Activated CD8-positive, alpha-beta memory T cell treated with anti-CD3 and anti-CD28 coated beads for 24 hours (primary cell): ENCODE results near the gene IGF2BP3.
A peak's percentile ranks its signal among the peaks of the same experiment; 100 is the strongest.
"Not testable (repeated sequence)": the region's sequence is repeated elsewhere in the genome, so short reads cannot be mapped to it uniquely, and the experiment has no call there.

Source experiments
- DNase-seq: peaks from one replicate; pipeline ENCODE4 v3.0.0-alpha.2; 2020

The IGF2BP3 gene

DNA sequence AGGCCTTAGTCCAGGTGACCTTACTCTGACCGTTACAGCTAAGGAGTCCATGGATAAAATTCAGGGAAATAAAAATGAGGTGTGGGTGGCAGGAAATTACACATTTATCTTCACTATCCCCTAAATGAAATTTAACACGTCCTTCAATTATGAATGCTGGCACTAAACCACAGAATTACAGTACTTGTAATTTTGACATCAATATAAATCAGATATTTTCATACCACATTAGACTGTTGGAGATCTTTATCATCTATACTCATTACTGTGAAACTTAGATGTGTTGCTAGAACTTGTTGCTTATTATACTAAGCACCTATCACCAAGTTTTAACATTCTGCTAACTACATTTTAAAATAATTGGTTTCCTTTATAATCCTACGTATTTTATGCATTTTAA is 51.1 kb downstream of the IGF2BP3 start:
- no peak for DNase-seq

DNA sequence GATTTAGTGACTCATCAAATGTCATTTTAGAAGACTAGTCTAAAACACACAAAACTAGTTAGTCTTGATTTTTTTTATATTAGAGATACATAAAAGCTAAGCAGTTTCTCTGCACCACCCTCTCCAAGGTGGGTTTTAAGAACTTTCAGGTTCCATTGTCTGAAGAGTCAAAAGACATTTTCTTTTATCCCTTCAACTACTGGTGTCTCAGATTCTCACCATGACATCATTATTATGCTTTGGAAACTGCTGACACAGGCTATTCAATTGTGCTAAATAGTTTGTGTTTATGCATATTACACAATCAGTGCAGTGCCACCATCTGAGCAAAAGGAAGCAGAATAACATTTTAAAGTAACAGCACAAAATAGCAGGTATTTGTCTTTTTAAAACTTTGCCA is 52.2 kb downstream of the IGF2BP3 start:
- DNase-seq, result no peak

DNA sequence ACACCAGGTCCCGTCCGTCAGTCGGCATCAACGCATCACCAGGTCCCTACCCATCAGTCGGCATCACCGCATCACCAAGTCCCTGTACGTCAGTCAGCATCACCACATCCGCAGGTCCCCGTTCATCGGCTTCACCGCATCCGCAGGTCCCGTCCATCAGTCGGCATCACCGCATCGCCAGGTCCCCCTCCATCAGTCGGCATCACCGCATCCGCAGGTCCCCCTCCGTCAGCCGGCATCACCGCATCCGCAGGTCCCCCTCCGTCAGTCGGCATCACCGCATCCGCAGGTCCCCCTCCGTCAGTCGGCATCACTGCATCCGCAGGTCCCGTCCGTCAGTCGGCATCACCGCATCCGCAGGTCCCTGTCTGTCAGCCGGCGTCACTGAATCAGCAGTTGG is 55.1 kb downstream of the IGF2BP3 start:
- no peak for DNase-seq

DNA sequence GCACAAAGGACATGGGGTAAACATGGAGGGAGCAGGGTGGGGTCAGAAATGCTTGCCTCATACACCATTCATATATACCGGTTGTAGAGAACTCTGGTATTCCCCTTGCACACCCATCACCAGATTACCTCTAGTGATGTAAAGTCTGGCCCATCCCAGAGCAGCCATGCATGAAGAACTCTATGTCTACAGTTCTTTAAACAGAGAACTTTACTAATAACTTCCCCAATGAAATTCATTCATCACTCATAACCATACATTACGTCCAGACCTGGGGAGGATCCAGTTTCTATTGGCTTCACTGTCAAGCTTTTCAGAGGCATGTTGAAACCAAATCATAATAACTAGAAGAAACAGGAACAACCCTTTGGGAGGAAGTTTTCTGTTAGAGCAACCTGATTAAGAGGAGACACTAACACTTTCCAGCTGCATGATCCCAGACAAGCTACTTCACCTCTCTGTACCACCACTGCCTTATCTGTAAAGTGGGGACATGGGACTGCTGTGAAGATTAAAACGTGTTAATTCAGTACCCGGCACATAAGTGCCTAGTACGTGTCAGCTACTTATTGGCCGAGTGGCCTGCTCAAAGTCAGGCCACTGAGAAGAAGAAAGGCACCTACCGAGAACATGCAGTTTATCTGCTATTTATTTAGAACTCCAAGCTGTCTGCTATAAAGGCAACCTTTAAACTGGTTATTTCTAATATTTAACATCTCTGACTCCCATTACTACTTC is 59.7 kb downstream of the IGF2BP3 start:
- DNase-seq, result no peak

DNA sequence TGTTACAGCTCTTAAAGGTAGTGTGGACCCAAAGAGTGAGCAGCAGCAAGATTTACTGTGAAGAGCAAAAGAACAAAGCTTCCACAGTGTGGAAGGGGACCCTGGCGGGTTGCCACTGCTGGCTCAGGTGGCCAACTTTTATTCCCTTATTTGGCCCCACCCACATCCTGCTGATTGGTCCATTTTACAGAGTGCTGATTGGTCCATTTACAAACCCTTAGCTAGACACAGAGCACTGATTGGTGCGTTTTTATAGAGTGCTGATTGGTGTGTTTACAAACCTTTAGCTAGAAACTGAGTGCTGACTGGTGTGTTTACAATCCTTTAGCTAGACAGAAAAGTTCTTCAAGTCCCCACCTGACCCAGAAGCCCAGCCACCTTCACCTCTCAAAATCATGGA is 63.7 kb downstream of the IGF2BP3 start:
- DNase-seq, result not testable (repeated sequence)

DNA sequence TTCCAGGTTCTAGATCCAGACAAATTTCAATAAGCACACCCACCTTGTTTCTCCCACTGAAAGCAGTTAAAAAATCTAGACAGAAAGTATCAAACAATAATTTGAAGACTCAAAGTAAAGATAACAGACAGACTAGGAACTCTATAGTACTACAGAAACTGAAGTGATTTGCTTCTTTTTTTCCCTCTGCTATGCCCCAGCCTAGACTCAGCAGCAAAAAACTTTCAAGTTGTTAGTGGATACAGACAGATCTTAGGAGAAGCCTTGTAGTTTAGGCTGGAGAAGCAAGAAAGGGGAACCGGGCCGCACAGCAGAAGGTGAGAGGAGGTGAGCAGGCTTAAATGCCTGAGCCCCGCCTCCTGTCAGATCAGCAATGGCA is 65.1 kb downstream of the IGF2BP3 start:
- DNase-seq, result no peak

DNA sequence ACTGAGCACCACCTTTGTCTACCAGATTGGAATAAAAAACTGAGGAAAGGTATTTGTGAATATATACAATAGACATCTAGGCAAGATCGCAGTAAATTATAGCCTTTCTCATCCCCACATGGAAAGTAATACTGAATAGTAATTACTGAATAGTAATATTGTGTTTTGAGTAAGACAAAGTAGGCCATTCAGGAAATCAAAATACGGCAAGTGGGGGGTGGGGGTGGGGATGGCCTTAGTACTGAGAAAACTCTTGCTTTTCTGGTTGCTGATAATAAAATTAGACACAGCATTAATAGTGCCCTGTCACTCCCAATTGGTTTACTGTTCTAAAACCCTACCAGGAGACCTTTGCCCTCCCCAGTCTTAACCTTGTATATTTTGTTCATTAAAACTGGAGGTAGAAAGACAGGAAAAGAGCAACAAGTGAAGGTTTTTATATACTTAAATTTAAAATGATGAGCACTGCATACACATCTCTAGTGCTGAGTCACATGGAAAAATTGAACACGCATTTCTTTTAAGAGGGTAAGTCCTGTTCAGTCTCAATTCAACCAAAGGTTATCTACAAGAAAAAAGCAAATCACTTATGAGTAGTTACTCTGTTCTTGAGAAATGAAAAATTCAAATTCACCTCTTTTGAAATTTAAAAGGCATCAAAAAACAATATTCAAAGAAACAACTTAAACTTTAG is 65.6 kb downstream of the IGF2BP3 start:
- no peak for DNase-seq

DNA sequence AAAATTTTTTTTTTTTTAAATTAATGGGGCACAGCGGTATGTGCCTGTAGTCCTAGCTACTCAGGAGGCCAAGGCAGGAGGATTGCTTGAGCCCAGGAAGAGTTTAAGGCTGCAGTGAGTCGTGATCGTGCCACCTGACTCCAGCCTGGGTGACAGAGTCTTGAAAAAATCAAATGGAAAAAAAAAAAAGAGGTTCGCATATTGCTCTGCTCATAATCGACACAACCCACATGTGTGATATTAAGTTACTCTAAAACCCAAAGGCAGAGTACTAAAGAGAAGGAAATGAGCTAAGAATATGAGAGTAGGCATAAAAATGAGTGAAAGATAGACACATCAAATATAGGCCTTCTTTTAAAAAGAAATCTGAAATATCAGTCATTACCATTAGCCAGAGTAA is 66.3 kb downstream of the IGF2BP3 start:
- no peak for DNase-seq

DNA sequence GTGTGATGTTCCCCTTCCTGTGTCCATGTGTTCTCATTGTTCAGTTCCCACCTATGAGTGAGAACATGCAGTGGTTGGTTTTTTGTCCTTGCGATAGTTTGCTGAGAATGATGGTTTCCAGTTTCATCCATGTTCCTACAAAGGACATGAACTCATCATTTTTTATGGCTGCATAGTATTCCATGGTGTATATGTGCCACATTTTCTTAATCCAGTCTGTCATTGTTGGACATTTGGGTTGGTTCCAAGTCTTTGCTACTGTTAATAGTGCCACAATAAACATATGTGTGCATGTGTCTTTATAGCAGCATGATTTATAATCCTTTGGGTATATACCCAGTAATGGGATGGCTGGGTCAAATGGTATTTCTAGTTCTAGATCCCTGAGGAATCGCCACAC is 72.2 kb downstream of the IGF2BP3 start:
- not testable (repeated sequence) for DNase-seq

DNA sequence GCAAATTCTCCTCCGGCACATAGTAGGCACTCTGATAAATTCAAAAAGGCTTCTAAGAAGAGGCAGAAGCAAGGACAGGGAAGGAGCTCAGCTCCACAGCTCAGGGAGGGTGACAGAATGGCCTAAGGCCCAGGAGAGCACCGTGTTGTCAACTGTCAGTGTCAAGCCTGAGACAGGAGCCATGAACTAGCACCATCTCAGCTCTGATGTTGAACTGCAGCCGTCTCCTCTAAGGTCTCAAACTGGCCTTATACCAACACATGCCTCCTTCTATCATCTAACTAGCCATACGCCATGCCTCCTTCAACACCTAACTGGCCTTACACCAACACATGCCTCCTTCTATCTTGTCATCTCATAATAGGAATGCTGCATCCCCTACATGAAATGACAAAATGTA is 73.0 kb downstream of the IGF2BP3 start:
- no peak for DNase-seq

DNA sequence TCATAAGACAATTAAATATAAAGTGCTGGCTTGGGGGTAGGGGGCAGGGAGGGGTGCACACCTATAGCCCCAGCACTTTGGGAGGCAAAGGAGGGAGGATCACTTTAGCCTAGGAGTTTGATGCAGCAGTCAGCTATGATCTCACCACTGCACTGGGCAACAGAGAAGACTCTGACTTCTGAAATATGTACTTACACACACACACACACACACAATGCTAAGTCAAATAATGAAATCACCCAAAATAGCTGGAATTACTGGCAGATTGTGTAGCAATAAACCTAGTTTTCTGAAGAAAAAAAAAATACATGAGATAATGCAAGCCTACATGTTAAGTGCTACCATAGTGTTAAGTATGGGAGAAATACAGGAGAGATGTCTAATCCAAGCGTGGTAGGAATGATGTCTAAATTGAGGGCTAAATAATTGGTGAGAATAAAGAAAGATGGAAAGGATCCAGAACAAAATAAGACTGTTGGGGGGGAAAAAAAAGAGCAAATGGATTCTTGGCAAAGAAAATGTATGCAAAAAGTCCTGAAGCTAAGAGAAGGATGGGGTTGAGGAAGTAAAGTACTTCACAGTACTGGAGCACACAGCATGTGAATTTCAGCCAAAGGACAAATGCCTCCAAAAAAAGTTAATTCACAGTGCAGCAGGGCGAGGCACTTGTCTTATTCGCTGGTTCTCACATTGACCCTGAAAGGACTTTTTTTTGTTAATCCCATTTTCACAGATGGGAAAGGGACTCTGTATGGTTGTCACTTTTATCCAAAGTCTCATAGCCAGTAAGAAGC is 73.9 kb downstream of the IGF2BP3 start:
- no peak for DNase-seq

DNA sequence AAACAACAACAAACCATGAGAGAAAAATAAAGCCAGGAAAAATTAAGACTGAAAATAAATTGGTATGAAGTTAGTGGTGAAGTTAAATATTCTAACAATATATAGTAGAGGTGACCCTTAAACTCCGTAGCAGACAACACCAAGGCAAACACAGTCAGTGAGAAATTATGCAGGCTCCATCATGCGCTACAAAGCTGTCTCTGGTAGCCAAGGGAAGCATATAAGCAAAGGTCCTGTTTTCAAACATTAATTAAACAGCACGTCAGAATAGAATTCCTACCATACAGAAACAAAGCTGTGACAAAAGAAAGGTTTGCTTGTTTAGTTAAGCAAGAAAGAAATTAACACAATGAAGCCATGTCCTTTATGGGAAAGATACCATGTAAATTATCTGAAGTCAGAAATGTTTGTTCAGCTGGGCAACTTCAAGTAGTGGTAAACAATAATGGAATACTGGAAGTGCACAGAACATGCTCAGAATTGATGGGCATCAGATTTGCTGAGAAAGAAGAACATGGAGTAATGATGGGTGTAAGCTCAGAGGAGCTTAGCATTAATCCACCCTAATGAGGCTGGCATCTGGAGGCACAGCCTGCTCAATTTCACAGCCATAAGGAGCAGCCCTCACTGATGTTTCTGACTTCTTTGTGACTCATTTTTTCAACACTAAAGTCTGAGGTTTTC is 75.7 kb downstream of the IGF2BP3 start:
- DNase-seq, result no peak

DNA sequence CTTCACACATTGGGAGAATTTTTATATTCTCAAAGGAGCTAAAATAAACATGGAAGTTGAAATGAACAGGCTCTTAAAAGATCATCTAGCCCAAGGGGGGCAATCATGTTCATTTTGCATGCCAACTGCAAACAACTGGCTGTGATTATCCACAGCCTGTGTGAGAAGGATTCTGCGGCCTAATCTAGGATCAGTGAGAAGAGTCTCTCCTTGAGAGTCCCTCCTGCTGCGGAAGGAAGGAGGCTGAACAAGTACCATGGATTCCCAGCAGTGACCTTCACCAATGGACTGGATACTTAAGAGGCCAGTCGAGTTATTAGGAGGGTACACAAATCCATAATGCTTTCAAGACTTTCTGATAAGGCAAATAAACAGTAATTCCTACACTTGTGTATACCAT is 76.7 kb downstream of the IGF2BP3 start:
- no peak for DNase-seq

DNA sequence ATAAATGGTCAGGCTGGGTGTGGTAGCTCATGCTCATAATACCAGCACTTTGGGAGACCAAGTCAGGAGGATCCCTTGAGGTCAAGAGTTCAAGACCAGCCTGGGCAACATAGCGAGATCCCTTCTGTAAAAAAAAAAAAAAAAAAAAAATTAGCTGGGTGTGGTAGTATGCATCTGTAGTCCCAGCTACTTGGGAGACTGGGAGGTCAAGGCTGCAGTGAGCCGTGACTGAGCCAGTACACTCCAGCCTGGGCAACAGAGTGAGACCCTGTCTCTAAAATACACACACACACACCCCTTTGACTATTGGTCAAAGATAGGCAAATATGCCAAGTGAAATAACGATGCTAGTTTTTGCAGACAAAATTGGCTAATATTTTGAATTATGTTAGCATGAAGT is 80.6 kb downstream of the IGF2BP3 start:
- DNase-seq, result no peak

DNA sequence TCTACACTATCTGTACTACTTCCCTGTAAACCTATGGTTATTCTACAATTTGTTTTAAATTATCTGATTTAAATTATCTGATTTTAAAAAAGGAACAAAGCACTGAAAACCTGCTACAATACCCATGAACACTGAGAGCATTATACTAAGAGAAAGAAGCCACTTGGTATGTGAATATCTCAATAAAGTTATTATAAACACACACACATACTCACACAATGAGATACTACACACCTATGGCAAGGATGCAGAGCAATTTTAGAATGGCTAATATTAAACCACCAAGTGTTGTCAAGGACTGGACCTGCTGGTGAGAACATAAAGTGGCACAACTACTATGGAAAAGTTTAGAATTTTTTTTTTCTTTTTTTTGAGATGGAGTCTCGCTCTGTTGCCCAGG is 82.7 kb downstream of the IGF2BP3 start:
- DNase-seq, result no peak

DNA sequence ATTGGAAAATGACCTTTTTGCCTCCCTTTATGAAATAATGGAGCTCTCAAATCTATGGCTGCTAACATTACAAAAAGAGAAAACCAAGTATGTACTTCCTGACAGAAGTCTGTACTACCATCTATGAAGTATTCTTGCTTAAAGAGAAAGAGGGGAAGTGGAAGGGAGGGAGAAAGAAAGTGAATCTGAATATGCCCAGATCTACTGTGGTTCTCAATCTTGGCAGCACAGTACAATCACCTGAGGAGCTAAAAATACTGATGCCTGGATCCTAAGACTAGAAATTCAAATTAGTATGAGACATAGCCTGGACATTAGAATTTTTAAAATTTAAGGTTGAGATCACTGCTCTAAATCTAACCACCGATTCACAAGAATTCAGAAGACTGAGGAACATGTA is 85.2 kb downstream of the IGF2BP3 start:
- no peak for DNase-seq

DNA sequence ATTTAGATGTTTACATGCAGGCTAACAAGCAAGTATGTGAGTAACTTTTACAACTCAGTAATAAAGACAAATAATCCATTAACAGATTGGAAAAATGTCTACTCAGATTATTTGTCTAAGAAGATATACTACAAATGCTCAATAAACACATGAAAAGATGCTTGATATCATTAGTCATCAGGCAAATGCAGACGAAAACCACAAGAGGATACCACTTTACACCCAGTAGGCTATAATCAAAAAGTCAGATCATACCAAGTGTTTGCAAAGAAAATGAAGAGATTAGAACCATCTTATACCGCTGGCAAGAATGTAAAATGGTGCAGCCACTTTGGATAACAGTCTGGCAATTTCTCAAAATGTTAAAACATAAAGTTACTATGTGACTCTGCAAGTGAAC is 87.1 kb downstream of the IGF2BP3 start:
- no peak for DNase-seq

DNA sequence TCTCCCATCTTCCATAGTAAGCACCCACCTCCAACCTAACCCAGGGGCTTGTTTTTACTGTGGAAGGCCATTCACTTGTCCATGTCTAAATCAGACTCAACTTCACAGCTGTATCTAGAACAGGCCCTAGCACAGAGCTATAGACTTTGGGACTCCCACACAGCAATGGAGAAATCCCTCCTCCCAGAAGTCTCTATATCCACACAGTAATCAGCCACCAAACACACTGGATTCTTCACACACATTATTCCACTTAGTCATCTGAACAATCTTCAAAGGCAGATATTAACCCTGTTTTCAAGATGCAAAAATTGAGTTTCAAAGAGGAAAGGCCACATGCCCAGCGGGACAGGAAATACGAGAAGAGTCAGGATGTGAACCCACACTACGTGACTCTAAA is 89.3 kb downstream of the IGF2BP3 start:
- no peak for DNase-seq

DNA sequence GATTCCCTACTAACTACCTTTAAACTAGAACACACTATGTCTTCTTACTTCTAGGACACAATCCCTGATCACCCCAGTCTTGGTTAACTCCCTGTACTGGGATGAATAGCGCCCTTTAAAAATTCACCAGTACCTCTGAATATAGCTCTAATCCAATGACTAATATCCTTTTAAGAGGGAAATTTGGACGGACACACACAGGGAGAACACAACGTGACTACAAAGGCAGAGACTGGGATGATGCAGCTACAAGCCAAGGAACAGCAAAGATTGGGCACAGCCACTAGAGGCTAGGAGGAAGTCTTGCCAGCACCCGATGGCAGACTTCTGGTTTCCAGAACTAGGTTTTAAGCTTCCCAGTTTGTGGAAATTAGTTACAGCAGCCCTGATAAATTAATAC is 89.7 kb downstream of the IGF2BP3 start:
- DNase-seq, result no peak

DNA sequence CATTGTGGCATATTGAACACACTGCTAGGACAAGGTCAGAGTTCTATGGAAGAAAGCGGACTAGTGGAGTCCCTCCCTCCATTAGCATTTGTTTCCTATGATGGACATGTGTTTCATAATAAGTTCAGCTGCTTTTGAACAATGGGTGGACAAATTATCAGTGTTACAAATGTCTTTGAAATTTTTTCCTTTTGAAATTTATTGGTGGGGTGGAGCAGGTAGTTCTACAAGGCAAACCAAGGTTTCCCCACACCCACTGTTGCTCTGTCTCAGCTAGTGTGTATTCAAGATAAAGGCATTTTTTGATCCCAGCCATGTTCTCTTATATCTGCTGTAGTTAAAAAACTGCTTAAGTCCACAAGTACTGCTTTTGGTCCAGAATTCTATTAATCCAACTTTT is 91.3 kb downstream of the IGF2BP3 start:
- no peak for DNase-seq

DNA sequence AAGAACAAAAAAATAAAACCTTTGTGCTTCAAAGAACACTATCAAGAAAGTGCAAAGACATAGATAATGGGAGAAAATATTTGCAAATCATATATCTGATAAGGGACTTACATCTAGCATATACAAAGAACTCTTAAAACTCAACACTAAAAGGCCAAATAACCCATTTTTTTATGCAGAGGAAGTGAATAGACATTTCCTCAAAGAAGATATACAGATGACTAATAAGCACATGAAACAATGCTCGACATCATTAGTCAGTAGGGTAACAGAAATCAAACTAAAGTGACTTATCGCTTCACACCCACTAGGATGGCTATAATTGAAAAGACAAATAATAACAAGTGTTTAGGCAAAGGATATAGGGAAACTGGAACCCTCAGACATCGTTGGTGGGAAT is 93.2 kb downstream of the IGF2BP3 start:
- no peak for DNase-seq

DNA sequence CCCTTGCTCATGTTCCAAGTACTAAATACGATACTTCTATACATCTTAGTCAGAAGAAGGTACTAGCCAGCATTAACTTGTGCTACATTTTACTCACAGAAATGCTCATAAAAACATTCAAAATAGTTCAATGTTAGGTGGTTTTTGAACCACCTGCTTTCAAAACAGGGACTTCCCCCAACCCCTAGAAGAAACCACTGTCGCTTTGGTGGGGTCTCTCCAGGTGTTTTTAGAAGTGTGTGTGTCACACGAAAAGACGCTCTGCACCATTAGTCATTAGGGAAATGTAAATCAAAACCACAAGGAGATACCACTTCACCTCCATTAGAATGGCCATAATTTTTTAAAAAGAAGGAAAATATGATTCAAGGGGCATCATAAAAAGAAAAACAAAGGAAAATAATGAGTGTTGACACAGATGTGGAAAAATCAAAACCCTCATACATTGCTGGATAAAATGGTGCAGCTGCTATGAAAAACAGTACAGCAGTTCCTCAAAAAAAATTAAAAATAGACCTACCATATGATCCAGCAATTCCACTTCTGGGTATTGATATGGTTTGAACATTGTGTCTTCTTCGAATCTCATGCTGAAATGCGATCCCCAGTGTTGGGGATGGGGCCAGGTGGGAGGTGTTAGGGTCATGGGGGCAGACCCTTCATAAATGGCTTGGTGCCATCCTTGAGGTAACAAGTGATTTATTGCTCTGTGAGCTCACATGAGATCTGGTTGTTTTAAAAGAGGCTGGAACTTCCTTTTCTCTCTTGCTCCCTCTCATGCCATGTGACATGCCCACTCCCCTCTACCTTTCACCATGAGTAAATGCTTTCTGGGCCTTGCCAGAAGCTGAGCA is 96.9 kb downstream of the IGF2BP3 start:
- DNase-seq, result peak; percentile 70

DNA sequence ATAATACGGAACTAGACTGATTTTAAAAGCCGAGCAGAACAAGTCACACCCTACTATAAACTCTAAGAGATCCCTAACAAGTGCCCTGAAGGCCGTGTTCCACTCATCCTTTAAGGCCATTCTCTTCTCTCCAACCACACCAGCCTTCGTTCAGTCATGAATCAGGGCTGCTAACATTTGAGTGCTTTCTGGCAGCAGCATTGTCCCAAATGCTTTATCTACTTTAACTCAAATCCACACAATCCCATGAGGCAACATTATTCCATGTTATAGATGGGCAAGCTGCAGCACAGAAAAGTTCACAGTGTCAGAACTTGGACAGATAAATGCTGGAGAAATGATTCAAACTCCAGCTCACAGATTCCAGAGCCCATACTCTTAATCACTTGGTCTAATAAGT is 97.7 kb downstream of the IGF2BP3 start:
- no peak for DNase-seq
